ENCODE results near the gene RER1. TPM values are rescaled to one million over a fixed set of nuclear protein-coding genes. Genes with fewer than 3 reads are reported as not detected.
A peak's percentile ranks its signal among the peaks of the same experiment; 100 is the strongest.

RER1 gene
- total RNA-seq, 1 experiment from 2014 or later: 108 TPM

- Histone ChIP-seq H3K4me2 (ENCODE audit: low read depth, low read length, poor library complexity, severe bottlenecking) (no peak overlapping the region), H3K27ac (ENCODE audit: low read length) (no peak overlapping the region), H3K4me3 (ENCODE audit: low read length) (no peak overlapping the region), H3K9me2 (replicated peaks; ENCODE audit: insufficient read depth, low read length) (no peaks in the 10 kb centered on the region), H2AFZ (ENCODE audit: low read length) (no peak overlapping the region), H4K20me1 (ENCODE audit: insufficient read depth, low read depth, low read length) (no peaks in the 10 kb centered on the region), H3K9ac (ENCODE audit: low read length) (no peak overlapping the region), H3K27me3 (ENCODE audit: low read length) (no peaks in the 10 kb centered on the region), H3K4me1 (ENCODE audit: low read length) (peaks cover 16% of the 10 kb centered on the region), H3K79me2 (ENCODE audit: low read length) (no peaks in the 10 kb centered on the region), H3K9me3 (ENCODE audit: low read length) (no peaks in the 10 kb centered on the region), H3K36me3 (ENCODE audit: insufficient read depth, low read length) (no peaks in the 10 kb centered on the region)
- DNase-seq: no peak
Measured at GRCh38 chr1:2346691-2347408, 44.8 kb upstream of the RER1 start.

- no peaks in the 10 kb centered on the region for H3K27me3 ChIP-seq (ENCODE audit: low read length)
Measured at GRCh38 chr1:2347409-2347785, 44.2 kb upstream of the RER1 start.

GRCh38 chr1:2347896-2348295 lies 43.7 kb upstream of the RER1 start:
- Histone ChIP-seq H3K4me2 (ENCODE audit: low read depth, low read length, poor library complexity, severe bottlenecking) (no peak overlapping the region), H3K36me3 (ENCODE audit: insufficient read depth, low read length) (no peaks in the 10 kb centered on the region), H3K79me2 (ENCODE audit: low read length) (no peaks in the 10 kb centered on the region), H3K27ac (ENCODE audit: low read length) (no peak overlapping the region), H3K4me1 (ENCODE audit: low read length) (peaks cover 16% of the 10 kb centered on the region), H3K4me3 (ENCODE audit: low read length) (no peak overlapping the region), H3K27me3 (ENCODE audit: low read length) (no peaks in the 10 kb centered on the region), H4K20me1 (ENCODE audit: insufficient read depth, low read depth, low read length) (no peaks in the 10 kb centered on the region), H3K9me2 (replicated peaks; ENCODE audit: insufficient read depth, low read length) (no peaks in the 10 kb centered on the region), H3K9ac (ENCODE audit: low read length) (no peak overlapping the region), H3K9me3 (ENCODE audit: low read length) (no peaks in the 10 kb centered on the region), H2AFZ (ENCODE audit: low read length) (no peak overlapping the region)
- DNase-seq: no peak

More at GRCh38 chr1:2347409-2347785, 44.2 kb upstream of the RER1 start:
- Histone ChIP-seq H3K4me2 (ENCODE audit: low read depth, low read length, poor library complexity, severe bottlenecking) (no peak overlapping the region), H3K9me2 (replicated peaks; ENCODE audit: insufficient read depth, low read length) (no peaks in the 10 kb centered on the region), H4K20me1 (ENCODE audit: insufficient read depth, low read depth, low read length) (no peaks in the 10 kb centered on the region), H2AFZ (ENCODE audit: low read length) (no peak overlapping the region), H3K36me3 (ENCODE audit: insufficient read depth, low read length) (no peaks in the 10 kb centered on the region), H3K9ac (ENCODE audit: low read length) (no peak overlapping the region), H3K27ac (ENCODE audit: low read length) (no peak overlapping the region), H3K79me2 (ENCODE audit: low read length) (no peaks in the 10 kb centered on the region), H3K4me3 (ENCODE audit: low read length) (no peak overlapping the region), H3K9me3 (ENCODE audit: low read length) (no peaks in the 10 kb centered on the region), H3K4me1 (ENCODE audit: low read length) (peaks cover 16% of the 10 kb centered on the region)
- no peak for DNase-seq

GRCh38 chr1:2348346-2349325 lies 43.0 kb upstream of the RER1 start:
- H3K9me2 ChIP-seq (replicated peaks; ENCODE audit: insufficient read depth, low read length): no peaks in the 10 kb centered on the region
- H3K27ac ChIP-seq (ENCODE audit: low read length): no peak overlapping the region
- H2AFZ ChIP-seq (ENCODE audit: low read length): no peak overlapping the region
- no peak overlapping the region for H3K4me3 ChIP-seq (ENCODE audit: low read length)
- no peaks in the 10 kb centered on the region for H3K27me3 ChIP-seq (ENCODE audit: low read length)
- no peak for DNase-seq
- no peaks in the 10 kb centered on the region for H4K20me1 ChIP-seq (ENCODE audit: insufficient read depth, low read depth, low read length)
- no peak overlapping the region for H3K4me2 ChIP-seq (ENCODE audit: low read depth, low read length, poor library complexity, severe bottlenecking)
- no peaks in the 10 kb centered on the region for H3K9me3 ChIP-seq (ENCODE audit: low read length)
- no peak overlapping the region for H3K9ac ChIP-seq (ENCODE audit: low read length)
- no peaks in the 10 kb centered on the region for H3K79me2 ChIP-seq (ENCODE audit: low read length)
- H3K36me3 ChIP-seq (ENCODE audit: insufficient read depth, low read length): no peaks in the 10 kb centered on the region
- H3K4me1 ChIP-seq (ENCODE audit: low read length): peaks cover 16% of the 10 kb centered on the region

- no peaks in the 10 kb centered on the region for H3K36me3 ChIP-seq (ENCODE audit: insufficient read depth, low read length)
- no peaks in the 10 kb centered on the region for H3K9me2 ChIP-seq (replicated peaks; ENCODE audit: insufficient read depth, low read length)
- no peak overlapping the region for H3K27ac ChIP-seq (ENCODE audit: low read length)
- no peaks in the 10 kb centered on the region for H3K79me2 ChIP-seq (ENCODE audit: low read length)
- H3K9me3 ChIP-seq (ENCODE audit: low read length): no peaks in the 10 kb centered on the region
- peak overlapping the region; percentile 21 for H3K4me2 ChIP-seq (ENCODE audit: low read depth, low read length, poor library complexity, severe bottlenecking)
- peaks cover 16% of the 10 kb centered on the region for H3K4me1 ChIP-seq (ENCODE audit: low read length)
- H4K20me1 ChIP-seq (ENCODE audit: insufficient read depth, low read depth, low read length): no peaks in the 10 kb centered on the region
- no peak overlapping the region for H3K4me3 ChIP-seq (ENCODE audit: low read length)
- no peak for DNase-seq
- H3K27me3 ChIP-seq (ENCODE audit: low read length): no peaks in the 10 kb centered on the region
- no peak overlapping the region for H3K9ac ChIP-seq (ENCODE audit: low read length)
- no peak overlapping the region for H2AFZ ChIP-seq (ENCODE audit: low read length)
Measured at GRCh38 chr1:2349806-2350205, 41.8 kb upstream of the RER1 start.

GRCh38 chr1:2350501-2350900 lies 41.1 kb upstream of the RER1 start:
- Histone ChIP-seq H4K20me1 (ENCODE audit: insufficient read depth, low read depth, low read length) (no peaks in the 10 kb centered on the region), H3K27me3 (ENCODE audit: low read length) (no peaks in the 10 kb centered on the region), H3K9ac (ENCODE audit: low read length) (no peak overlapping the region), H3K36me3 (ENCODE audit: insufficient read depth, low read length) (no peaks in the 10 kb centered on the region), H3K9me3 (ENCODE audit: low read length) (no peaks in the 10 kb centered on the region), H3K27ac (ENCODE audit: low read length) (no peak overlapping the region), H3K4me3 (ENCODE audit: low read length) (no peak overlapping the region), H3K9me2 (replicated peaks; ENCODE audit: insufficient read depth, low read length) (no peaks in the 10 kb centered on the region), H3K4me1 (ENCODE audit: low read length) (peaks cover 16% of the 10 kb centered on the region), H3K79me2 (ENCODE audit: low read length) (no peaks in the 10 kb centered on the region), H2AFZ (ENCODE audit: low read length) (no peak overlapping the region), H3K4me2 (ENCODE audit: low read depth, low read length, poor library complexity, severe bottlenecking) (peak overlapping the region; percentile 21)
- no peak for DNase-seq

GRCh38 chr1:2350911-2351655 lies 40.6 kb upstream of the RER1 start:
- Histone ChIP-seq H3K79me2 (ENCODE audit: low read length) (no peaks in the 10 kb centered on the region), H4K20me1 (ENCODE audit: insufficient read depth, low read depth, low read length) (no peaks in the 10 kb centered on the region), H3K4me2 (ENCODE audit: low read depth, low read length, poor library complexity, severe bottlenecking) (no peak overlapping the region), H3K9me3 (ENCODE audit: low read length) (no peaks in the 10 kb centered on the region), H3K4me1 (ENCODE audit: low read length) (peaks cover 16% of the 10 kb centered on the region), H3K9ac (ENCODE audit: low read length) (no peak overlapping the region), H3K4me3 (ENCODE audit: low read length) (no peak overlapping the region), H3K9me2 (replicated peaks; ENCODE audit: insufficient read depth, low read length) (no peaks in the 10 kb centered on the region), H3K27me3 (ENCODE audit: low read length) (no peaks in the 10 kb centered on the region), H3K27ac (ENCODE audit: low read length) (no peak overlapping the region), H2AFZ (ENCODE audit: low read length) (no peak overlapping the region), H3K36me3 (ENCODE audit: insufficient read depth, low read length) (no peaks in the 10 kb centered on the region)
- no peak for DNase-seq

- no peaks in the 10 kb centered on the region for H3K27me3 ChIP-seq (ENCODE audit: low read length)
- no peaks in the 10 kb centered on the region for H4K20me1 ChIP-seq (ENCODE audit: insufficient read depth, low read depth, low read length)
- H3K36me3 ChIP-seq (ENCODE audit: insufficient read depth, low read length): no peaks in the 10 kb centered on the region
- H3K9ac ChIP-seq (ENCODE audit: low read length): no peak overlapping the region
- no peak overlapping the region for H3K4me3 ChIP-seq (ENCODE audit: low read length)
- H2AFZ ChIP-seq (ENCODE audit: low read length): no peak overlapping the region
- H3K9me3 ChIP-seq (ENCODE audit: low read length): no peaks in the 10 kb centered on the region
- no peaks in the 10 kb centered on the region for H3K79me2 ChIP-seq (ENCODE audit: low read length)
- H3K4me2 ChIP-seq (ENCODE audit: low read depth, low read length, poor library complexity, severe bottlenecking): no peak overlapping the region
- H3K27ac ChIP-seq (ENCODE audit: low read length): no peak overlapping the region
- H3K4me1 ChIP-seq (ENCODE audit: low read length): peaks cover 16% of the 10 kb centered on the region
- DNase-seq: no peak
- no peaks in the 10 kb centered on the region for H3K9me2 ChIP-seq (replicated peaks; ENCODE audit: insufficient read depth, low read length)
Measured at GRCh38 chr1:2351723-2352122, 39.9 kb upstream of the RER1 start.
